GM19043 (cell line): Measurements from ENCODE around the gene SLC14A1.

Source experiments
- ATAC-seq: cut with Tn5 transposase; IDR thresholded peaks from one replicate; pipeline ENCODE4 v1.9.1; 2021; ENCODE audit warnings: low read depth; ENCODE audit not compliant: unreplicated experiment

The SLC14A1 gene

DNA sequence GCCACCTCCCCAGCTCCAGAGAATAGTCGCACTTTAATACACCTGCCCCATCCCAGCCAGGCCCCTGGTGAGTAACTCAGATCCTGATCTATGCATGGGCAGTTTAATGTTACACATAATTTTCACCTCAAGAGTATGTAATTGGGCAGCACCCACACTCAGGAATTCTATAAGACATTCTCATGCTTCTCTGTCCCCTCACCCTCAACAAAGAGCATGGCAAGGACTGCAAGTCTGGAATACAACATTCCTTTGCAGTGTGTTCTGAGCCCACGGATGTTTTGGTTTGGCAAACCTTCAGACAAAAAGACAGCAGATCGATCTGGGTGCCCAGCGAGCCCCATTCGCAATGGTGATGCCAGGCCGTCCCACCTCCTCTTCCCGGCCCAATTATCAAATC lies 4.9 kb upstream of the SLC14A1 start:
- ATAC-seq: no peak

DNA sequence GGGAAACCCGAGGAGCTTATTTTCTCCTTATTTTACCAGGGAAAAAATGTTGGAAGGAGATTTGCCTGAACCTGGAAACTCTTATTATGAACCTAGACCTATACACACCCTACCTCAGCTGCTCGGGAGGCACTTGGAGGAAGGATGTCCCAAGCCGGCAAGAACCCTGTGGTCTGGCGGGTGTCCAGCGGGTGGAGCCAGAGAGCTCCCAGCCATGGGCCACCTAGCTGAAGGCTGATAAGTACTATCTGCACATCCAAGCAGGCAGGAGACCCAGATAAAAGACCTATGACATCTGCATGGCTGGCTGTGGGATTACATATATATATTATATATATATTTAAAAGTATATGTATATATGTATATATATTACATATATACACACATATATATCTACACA lies 1.1 kb upstream of the SLC14A1 start:
- peak; percentile 96 for ATAC-seq

DNA sequence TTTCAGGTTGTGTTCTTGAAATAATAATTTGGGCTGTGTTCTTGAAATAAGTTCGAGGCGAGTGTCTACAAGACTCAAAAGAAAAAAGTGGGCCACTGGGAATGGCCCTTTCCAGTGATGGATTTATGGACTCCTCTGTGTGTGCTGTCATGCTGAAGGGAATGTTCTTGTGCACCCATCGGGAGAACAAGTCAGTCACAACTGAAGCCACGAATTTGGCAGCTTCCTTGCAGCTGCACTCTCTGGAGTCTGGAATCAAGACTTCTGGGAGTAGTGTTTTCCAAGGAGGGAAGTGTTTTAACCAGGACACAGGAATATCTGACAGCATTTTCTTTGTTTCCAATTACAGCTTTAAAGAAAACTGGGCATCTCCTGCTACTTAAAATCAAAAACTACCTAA lies 620 bp downstream of the SLC14A1 start:
- ATAC-seq: no peak

DNA sequence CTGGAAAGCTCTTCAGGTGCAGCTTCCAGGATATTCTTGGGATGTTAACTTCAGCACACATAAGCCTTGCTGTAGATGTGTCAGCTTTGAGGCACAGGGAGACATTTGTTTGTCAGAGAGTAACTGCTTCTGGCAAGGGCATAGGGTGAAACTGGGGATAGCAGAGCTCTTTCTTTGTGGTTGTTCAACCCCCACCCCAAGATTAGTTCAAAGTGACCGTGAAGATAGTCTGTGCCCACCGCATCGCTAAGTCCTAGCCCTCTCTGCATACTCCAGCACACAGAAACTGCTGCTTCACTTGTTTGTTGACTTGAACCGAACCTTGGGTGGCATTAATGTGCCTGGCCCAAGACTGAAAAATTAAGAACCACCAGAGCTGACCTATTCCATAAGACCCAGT lies 1.4 kb downstream of the SLC14A1 start:
- no peak for ATAC-seq

DNA sequence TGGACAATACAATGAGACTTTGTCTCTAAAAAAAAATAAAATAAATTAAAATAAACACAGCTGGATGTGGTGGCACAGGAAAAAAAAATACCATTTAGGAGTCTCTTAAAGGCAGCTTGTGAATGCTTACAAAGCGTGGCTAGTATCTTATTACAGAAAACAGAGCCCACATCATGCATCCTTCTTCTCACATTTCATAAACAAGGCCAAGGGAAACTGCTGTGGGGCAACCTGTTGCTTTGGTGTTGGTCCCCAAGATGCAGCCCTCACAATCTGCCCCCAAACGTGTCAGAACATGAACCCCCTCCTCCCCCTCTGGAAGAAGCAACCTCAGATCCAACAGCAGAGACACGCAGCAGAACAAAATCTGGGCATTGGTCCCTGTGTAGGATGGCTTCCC lies 2.6 kb downstream of the SLC14A1 start:
- no peak for ATAC-seq

DNA sequence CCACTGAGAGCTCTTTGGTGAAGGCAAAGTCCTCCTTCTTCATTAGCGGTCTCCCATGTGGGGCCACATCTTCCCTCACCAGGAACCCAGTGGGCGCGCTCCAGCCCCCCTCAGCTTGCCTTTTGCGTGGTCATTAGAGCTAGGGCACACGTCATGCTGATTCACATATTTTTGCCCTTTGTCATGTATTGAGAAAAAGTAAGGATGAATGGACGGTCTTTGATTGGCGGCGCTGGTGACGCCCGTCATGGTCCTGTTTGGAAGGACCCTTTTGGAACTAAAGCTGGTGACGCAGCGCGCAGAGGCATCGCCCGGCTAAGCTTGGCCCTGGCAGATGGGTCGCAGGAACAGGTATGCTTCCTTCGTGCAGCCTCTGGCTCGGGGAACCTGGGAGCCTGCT lies 3.1 kb downstream of the SLC14A1 start:
- no peak for ATAC-seq

DNA sequence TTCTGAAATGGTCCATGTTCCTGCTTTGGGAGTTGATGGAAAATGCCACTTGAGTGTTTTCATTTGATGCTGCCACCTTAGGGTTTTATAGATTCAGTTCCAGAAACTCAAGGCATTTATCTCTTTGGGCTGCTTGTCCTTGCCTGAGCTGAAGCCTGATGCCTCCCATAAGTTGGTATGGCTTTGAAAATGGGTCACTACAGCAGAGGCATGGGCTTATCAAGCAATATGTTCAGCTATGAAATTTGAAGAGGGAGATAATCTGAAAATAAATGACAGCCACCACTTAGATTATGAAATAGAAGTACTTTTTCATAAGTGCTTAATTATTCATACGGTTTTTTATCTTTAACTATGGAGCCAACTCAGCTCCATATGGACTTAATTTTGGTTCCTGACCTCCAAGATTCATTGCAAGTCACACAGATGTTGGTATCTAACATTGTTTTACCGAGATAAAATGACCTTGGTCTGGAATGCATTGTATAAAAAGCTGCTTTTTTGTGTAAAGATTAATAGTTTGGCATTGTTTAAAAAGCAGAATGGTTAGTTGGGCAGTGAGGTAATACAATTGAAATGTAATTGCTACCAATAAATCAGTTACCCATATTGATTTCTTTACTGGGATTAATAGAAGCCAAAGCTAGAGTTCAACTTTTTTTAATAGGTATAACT lies 4.5 kb downstream of the SLC14A1 start:
- no peak for ATAC-seq

DNA sequence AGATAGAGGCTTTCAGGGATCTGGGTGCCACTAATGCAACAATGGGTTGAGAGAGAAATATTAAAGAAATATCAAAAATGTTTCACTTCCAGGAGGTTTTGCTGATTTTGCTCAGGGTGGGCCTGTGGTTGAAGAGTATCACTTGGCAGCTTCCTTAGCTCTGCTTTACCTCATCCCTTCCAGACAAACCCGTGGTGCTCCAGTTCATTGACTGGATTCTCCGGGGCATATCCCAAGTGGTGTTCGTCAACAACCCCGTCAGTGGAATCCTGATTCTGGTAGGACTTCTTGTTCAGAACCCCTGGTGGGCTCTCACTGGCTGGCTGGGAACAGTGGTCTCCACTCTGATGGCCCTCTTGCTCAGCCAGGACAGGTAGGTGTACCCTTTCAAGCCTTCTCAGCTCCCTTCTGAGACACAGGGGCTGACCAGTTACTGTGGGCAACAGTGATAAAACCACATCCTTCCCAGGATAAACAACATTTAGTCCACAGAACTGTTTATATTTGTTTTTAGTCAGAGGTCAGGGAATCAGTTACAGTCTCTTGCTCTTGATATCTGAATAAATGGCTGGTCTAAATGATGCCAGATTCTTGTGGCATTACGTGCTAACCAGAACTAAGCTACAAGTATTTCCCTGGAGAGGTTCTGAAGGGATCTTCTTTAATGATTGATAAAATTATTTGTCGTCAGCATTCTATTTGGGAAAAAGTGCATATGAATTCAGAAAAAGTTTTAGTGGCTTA lies 7.0 kb downstream of the SLC14A1 start:
- no peak for ATAC-seq

DNA sequence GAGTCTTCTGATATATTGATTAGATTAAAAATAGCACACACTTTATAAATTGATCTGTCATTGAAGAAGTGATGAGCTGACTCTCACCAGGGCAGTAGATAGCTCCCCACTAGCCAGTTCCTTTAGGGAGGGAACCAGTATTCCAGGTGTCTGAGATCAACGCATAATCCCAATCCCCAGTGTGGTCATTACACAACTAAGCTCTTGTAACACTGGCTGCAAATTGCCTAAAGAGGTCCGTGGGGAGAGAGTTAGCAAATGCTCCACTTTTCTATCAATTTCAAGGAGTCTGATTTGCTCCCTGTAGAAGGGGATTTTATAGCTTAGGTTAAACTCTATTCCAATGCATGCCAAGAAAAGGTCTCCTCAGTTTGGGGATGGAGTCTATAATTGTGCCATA lies 7.7 kb downstream of the SLC14A1 start:
- ATAC-seq: no peak

DNA sequence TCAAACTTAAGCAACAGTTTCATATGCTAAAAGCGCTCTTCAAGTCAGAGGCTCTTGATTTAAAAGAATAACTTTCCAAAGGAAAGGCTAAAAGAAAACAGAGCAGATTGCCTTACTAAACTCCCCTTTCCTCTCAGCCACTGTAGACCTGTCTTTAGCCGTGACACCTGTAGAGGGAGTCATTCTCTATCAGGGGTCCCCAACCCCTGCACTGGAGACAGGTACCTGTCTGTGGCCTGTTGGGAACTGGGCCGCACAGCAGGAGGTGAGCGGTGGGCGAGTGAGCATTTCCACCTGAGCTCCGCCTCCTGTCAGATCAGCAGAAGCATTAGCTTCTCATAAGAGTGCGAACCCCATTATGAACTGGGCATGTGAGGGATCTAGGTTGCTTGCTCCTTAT lies 9.6 kb downstream of the SLC14A1 start:
- ATAC-seq: no peak

DNA sequence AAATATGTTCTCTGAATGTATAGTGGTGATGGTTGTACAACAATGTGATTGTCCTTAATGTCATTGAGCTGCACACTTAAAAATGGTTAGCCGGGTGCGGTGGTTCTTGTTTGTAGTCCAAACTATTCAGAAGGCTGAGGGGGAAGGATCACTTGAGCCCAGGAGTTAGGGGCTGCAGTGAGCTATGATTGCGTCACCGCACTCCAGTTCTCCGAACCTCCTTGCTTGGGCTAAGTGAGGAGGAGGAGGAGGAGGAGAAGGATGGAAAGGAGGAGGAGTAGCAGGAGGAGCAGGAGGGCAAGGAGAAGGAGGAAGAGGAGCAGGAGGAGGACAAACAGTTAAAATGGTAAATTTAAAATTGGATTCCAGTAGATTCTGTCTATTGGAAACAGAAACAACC lies 10.5 kb downstream of the SLC14A1 start:
- ATAC-seq: no peak

DNA sequence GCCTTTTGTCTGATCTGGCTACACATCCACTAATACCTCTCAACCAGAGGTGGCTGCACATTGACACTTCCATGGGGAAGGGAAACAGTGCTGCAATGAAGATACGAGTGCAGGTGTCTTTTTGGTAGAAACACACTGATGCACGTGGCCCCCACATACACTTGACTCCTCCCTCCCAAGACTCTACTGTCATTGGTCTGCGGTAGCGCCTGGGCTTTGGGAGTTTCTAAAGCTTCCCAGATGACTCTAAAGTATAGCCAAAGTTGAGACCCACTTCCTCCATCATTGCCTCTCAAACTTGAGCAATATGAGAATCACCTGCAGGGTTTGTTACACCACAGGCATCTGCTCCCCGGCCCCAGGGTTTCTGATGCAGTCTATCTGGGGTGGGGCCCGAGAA lies 11.0 kb downstream of the SLC14A1 start:
- ATAC-seq: no peak

DNA sequence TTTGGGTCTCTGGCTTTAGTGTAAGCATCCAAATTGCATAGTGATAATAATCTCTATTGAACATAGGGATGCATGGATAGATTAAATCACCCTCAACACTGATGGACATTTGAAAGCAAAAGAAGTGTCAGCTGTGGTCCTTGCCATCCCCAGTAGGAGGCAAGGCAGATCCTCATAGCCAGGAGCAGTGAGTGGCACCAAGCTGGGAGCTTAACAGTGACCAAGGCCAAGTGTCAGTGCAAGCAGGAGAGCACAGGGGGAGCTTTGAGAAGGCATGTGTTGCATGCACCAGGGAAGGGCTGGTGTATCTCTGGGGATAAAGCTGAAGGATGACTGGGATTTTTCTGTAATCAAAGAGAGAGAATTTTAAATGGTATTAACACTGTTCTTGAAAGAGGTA lies 14.7 kb downstream of the SLC14A1 start:
- ATAC-seq: no peak

DNA sequence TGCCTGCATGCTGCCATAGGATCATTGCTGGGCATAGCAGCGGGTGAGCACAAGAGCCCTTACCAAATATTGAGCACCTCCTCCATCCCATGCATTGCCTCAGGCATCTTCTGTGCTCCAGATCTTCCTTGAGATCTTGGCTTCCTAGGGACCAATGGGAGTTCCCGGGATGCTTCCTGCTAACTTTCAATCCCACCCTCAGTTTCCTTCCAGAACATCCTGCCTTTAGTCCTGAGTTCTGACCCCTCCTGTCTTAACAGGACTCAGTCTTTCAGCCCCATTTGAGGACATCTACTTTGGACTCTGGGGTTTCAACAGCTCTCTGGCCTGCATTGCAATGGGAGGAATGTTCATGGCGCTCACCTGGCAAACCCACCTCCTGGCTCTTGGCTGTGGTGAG lies 15.3 kb downstream of the SLC14A1 start:
- no peak for ATAC-seq

DNA sequence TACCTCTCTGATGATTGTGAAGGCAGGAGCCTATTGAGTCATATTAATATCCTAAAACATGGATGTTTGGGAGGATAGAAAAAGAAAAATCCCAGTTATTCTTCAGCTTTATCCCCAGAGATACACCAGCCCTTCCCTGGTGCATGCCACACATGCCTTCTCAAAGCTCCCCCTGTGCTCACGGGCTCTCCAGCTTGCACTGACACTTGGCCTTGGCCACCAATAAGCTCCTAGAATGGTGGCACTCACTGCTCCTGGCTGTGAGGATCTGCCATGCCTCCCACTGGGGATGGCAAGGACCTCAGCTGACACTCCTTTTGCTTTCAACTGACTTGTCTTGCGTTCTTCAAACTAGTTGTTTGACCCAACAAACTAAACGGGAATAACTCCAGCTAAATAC lies 15.9 kb downstream of the SLC14A1 start:
- no peak for ATAC-seq

DNA sequence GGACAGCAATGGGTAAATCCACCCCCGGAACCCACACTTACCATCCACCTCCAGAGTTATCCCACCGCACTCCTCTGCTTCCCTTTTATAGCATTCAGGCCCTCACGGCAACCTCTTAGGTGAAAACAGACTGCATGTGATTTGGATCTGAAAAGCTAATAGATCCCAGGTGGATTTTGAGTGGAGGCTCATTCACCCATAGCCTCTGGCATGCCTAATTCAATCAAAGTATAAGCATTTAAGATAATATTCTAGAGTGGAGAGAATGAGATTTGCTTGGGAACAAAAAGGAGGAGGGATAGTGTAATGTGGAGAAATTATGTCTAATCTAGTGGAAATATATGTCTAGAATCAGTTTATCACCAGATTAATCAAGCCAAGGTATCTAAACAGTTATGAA lies 17.1 kb downstream of the SLC14A1 start:
- no peak for ATAC-seq

DNA sequence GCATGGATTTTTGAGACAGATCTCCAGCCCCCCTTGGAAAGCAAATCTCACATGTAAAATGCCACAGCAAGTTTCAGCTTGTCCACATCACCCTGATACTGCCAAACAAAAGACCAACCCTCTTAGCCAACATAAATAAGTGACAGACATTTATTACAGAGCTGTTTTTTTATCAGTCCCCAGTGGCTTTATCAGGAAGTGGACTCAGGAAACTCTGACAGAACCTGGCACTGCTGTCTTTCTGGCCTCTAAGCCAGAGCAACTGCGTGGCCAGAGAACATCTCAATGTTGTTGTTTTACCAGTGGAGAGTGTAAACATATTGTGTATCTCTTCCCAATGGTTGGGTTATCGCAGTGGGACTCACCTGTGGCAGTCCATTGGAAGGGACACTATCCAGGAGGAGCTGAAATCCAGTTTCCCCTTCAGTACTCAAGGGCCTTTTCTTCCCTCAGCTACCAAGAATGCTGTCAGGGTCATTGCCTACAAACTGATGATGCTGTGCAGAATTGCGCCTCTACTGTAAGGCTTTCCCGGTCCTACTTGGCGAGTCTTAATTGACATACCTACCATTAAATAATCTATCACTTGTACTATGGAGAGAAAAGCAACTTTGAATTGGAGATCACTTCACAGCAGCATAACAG lies 22.0 kb downstream of the SLC14A1 start:
- no peak for ATAC-seq

DNA sequence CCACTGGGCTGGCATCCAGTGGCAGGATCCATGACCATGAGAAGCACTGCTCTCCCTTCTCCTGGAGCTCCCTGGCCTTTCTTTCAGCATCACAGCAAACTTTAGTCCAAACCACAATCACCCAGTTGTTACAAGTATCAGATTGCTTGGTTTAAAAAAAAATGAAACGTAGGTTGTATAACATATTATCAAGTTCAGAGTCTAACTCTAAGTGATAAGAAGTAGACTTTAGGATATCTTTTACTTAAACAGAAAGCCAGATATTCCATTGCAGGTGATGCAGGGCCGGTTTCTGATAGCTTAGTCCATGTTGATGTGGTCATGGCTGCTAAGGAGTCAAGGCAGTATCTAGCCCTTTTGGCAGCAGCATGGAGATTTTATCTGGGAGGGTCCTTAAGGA lies 24.5 kb downstream of the SLC14A1 start:
- ATAC-seq: no peak

DNA sequence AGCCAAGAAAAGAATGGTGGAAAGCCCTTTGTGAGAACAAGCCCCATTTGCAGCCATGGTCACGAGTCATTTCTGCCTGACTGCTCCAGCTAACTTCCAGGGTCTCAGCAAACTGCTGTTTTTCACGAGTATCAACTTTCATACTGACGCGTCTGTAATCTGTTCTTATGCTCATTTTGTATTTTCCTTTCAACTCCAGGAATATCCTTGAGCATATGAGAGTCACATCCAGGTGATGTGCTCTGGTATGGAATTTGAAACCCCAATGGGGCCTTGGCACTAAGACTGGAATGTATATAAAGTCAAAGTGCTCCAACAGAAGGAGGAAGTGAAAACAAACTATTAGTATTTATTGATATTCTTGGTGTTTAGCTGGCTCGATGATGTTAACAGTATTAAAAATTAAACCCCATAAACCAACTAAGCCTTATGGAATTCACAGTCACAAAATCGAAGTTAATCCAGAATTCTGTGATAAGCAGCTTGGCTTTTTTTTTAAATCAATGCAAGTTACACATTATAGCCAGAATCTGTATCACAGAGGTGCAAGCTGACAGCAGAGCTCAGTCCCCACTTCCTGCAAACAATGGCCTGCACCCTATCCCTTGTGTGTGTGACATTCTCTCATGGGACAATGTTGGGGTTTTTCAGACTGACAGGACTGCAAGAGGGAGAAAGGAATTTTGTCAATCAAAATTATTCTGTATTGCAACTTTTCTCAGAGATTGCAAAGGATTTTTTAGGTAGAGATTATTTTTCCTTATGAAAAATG lies 26.1 kb downstream of the SLC14A1 start:
- ATAC-seq: peak; percentile 60

DNA sequence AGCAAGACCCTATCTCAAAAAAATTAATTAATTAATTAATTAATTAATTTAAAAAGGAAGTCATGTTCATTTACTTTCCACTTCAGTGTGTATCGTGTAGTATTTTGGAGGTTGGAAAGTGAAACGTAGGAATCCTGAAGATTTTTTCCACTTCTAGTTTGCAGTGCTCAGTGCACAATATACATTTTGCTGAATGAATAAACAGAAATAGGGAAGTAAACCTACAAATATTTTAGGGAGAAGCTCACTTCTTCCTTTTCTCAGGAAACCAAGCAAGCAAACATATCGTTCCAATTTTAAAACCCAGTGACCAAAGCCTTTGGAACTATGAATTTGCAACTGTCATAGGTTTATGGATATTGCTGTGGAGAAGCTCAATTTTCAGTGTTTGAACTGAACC lies 27.8 kb downstream of the SLC14A1 start:
- no peak for ATAC-seq

DNA sequence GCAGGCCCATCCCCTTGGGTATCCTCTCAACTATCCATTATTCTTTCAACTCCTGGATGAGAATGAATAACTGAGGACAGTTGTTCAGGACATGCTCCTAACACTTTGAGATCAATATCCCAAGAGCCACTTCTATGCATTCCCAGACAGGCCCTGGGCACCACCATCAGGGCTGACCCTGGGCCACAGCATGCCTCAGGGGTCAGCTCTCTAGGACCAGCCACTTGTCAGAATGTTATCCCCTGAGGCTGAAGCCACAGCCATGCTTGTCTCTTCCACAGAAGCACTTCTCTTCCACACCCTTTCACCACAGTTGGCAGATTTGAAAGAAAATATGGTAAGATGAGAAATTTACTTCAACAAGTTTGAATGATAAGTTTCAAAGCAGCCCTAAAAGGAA lies 28.7 kb downstream of the SLC14A1 start:
- ATAC-seq: no peak
